HepG2 (cell line): ENCODE results near the gene RBM12. TPM values are rescaled to one million over a fixed set of nuclear protein-coding genes. Genes with fewer than 3 reads are reported as not detected.

Experiments used
- ARNT2 ChIP-seq: sonication (generic); formaldehyde crosslinking; IDR thresholded peaks from 2 replicates; pipeline ENCODE4 v1.8.0; 2022; ENCODE audit warnings: mild to moderate bottlenecking, low read depth, missing genetic modification reagents, moderate library complexity
- ARNTL ChIP-seq: sonication (generic); formaldehyde crosslinking; IDR thresholded peaks from 2 replicates; pipeline ENCODE4 v1.4.0; 2020; ENCODE audit warnings: mild to moderate bottlenecking, missing genetic modification reagents
- CEBPG ChIP-seq: IDR thresholded peaks from 2 replicates; pipeline ENCODE4 v1.6.1; 2016
- GABPA ChIP-seq, 2 experiments: IDR thresholded peaks; 2 replicates each; pipeline ENCODE4 v1.6.1; 2011 to 2016; ENCODE audit warnings: low read depth in 2 of 2, low read length in 1 of 2, missing biosample characterization in 1 of 2, missing genetic modification characterization in 1 of 2
- HNRNPH1 ChIP-seq: fragments of 200-400 bp; formaldehyde crosslinking; optimal IDR thresholded peaks from 2 replicates; pipeline ENCODE3; 2017; ENCODE audit warnings: mild to moderate bottlenecking, low read depth, low read length
- JARID2 ChIP-seq: sonication (generic); formaldehyde crosslinking; IDR thresholded peaks from 2 replicates; pipeline ENCODE4 v1.8.1; 2023; ENCODE audit warnings: missing genetic modification reagents, inconsistent platforms; ENCODE audit not compliant: insufficient replicate concordance
- JUN ChIP-seq: sonication (generic); formaldehyde crosslinking; IDR thresholded peaks from 2 replicates; pipeline ENCODE4 v1.4.0; 2020; ENCODE audit warnings: mild to moderate bottlenecking, missing genetic modification reagents
- KLF13 ChIP-seq: sonication (generic); formaldehyde crosslinking; IDR thresholded peaks from 2 replicates; pipeline ENCODE4 v1.4.0; 2020; ENCODE audit warnings: mild to moderate bottlenecking, missing genetic modification reagents
- RARA ChIP-seq: IDR thresholded peaks from 2 replicates; pipeline ENCODE4 v1.6.1; 2016; ENCODE audit warnings: missing genetic modification reagents, missing compliant biosample characterization
- RBAK ChIP-seq: sonication (generic); formaldehyde crosslinking; IDR thresholded peaks from 2 replicates; pipeline ENCODE4 v1.5.1; 2020; ENCODE audit warnings: mild to moderate bottlenecking, missing genetic modification reagents
- SMAD3 ChIP-seq: sonication (generic); formaldehyde crosslinking; IDR thresholded peaks from 2 replicates; pipeline ENCODE4 v1.4.0; 2020; ENCODE audit warnings: missing genetic modification reagents
- SMYD3 ChIP-seq: sonication (generic); formaldehyde crosslinking; IDR thresholded peaks from 2 replicates; pipeline ENCODE4 v1.8.1; 2023; ENCODE audit warnings: mild to moderate bottlenecking, missing genetic modification reagents
- STAG1 ChIP-seq: sonication (generic); formaldehyde crosslinking; IDR thresholded peaks from 2 replicates; pipeline ENCODE4 v1.4.0; 2020; ENCODE audit warnings: missing genetic modification reagents
- ZNF496 ChIP-seq: sonication (generic); formaldehyde crosslinking; IDR thresholded peaks from 2 replicates; pipeline ENCODE4 v1.8.1; 2023; ENCODE audit warnings: mild to moderate bottlenecking, moderate library complexity, missing genetic modification reagents; ENCODE audit not compliant: insufficient replicate concordance
- ZNF577 ChIP-seq: sonication (generic); formaldehyde crosslinking; IDR thresholded peaks from 2 replicates; pipeline ENCODE4 v1.4.0; 2020; ENCODE audit warnings: mild to moderate bottlenecking, low read depth, missing genetic modification reagents, borderline replicate concordance
- polyA plus RNA-seq, 8 experiments: library from polyadenylated mRNA; depleted of rRNA in 3 of 8; stranded (reverse) in 7 of 8; unstranded in 1 of 8; fragments of >200 nt; fragmentation: Illumina TruSeq in 4 of 8; extraction: Trizol in 4 of 8; gene quantifications; 2 replicates each; pipeline versions ENCODE4 v1.2.1 to v1.2.3, GENCODE V29; 2011 to 2016; ENCODE audit warnings: low read depth in 4 of 8, missing spikeins in 1 of 8, mixed read lengths in 1 of 8; ENCODE audit not compliant: insufficient read depth in 1 of 8
- total RNA-seq, 5 experiments: library from RNA; depleted of rRNA; stranded (reverse); fragments of >200 nt; fragmentation: Illumina TruSeq; extraction: Trizol; gene quantifications; 2 replicates each; pipeline ENCODE4 v1.2.3, GENCODE V29; 2016; ENCODE audit warnings: low read depth in 1 of 5
- TF ChIP-seq, protein P1 (sequence below): fragments of 450-650 bp; IDR thresholded peaks from 2 replicates; pipeline ENCODE4 v1.6.1; 2016
- TF ChIP-seq, protein P2 (sequence below): sonication (generic); formaldehyde crosslinking; IDR thresholded peaks from 2 replicates; pipeline ENCODE4 v1.9.0; 2021; ENCODE audit warnings: missing genetic modification reagents, borderline replicate concordance
- TF ChIP-seq, protein P3 (sequence below), 2 experiments: sonication (generic) in 1 of 2; formaldehyde crosslinking in 1 of 2; IDR thresholded peaks; 2 replicates each; pipeline versions ENCODE4 v1.4.0 to v1.6.1; 2016 to 2020; ENCODE audit warnings: borderline replicate concordance in 1 of 2, low read depth in 1 of 2, mild to moderate bottlenecking in 1 of 2, missing genetic modification reagents in 1 of 2
- TF ChIP-seq, protein P4 (sequence below): sonication (generic); formaldehyde crosslinking; IDR thresholded peaks from 2 replicates; pipeline ENCODE4 v1.5.0; 2020; ENCODE audit warnings: missing genetic modification reagents

RBM12 gene
- total and polyA plus RNA-seq, 2 of the 13 experiments (the other 11 are each of a cell fraction or from before 2014, with no cell fraction given) = 97.9 to 104 TPM

DNA sequence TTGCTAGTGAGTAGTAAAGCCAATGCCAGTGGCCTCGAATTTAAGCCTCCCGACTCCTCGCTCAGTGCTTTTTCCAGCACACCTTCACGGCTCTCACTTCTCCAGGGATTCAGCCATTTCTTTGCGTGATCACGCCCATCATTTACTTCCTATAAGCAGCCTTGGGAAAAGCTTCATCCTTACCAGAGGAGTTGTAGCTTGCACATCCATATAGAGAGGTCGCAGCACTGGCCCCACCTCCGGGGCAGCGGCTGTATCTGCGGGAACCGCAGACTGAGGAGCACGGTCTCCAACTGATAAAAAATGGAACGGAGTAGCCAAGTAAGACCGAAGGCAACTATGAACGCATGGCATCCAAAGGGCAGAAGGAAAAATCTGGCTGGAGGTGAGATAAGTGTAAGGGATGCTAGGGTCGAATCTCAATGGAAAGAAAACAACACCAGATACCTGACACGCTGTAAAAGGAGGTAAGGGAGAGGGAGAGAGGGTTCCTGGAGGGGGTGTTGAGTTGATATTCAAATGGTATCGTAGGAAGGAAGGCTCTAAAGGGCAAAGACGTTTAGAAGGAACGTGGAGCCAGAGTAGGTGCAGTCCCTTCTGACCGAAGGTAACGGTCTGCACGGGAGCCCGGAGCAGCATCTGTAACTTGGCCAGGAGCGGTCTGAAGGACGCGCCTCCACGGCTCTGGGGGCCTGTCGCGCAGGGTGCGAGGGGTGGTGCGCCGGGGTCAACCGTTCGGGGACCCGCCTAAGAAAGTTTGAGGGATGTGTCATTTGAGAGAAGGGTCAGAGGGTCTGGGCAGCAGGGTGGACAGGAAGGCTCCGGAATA, 33.8 kb upstream of the RBM12 start (continued):
- TF ChIP-seq HNRNPH1 (no peak), GABPA (IDR thresholded peaks at IDR 0.05; ENCODE audit: low read depth, low read length) (peak; percentile 22; the same call in 1 of the 2 replicates), GABPA (CRISPR knock-in tag; IDR thresholded peaks at IDR 0.05; ENCODE audit: low read depth) (peak; percentile 5; the same call in 1 of the 2 replicates), ARNT2 (CRISPR knock-in tag) (no peak), ZNF496 (CRISPR knock-in tag) (no peak), ZNF577 (CRISPR knock-in tag) (no peak), JUN (CRISPR knock-in tag) (peak; percentile 53; the same call in 1 of the 2 replicates), RBAK (no peak), RARA (no peak), ARNTL (CRISPR knock-in tag) (0 out of 2 replicates have a peak, but pooled peaks have one; percentile 45), JARID2 (CRISPR knock-in tag) (peak; percentile 10), KLF13 (CRISPR knock-in tag) (no peak), SMAD3 (CRISPR knock-in tag) (no peak; the same call in 1 of the 2 replicates), STAG1 (CRISPR knock-in tag) (no peak; the same call in 1 of the 2 replicates), CEBPG (CRISPR knock-in tag) (no peak), SMYD3 (CRISPR knock-in tag) (no peak)
- TF ChIP-seq, protein P1, sequence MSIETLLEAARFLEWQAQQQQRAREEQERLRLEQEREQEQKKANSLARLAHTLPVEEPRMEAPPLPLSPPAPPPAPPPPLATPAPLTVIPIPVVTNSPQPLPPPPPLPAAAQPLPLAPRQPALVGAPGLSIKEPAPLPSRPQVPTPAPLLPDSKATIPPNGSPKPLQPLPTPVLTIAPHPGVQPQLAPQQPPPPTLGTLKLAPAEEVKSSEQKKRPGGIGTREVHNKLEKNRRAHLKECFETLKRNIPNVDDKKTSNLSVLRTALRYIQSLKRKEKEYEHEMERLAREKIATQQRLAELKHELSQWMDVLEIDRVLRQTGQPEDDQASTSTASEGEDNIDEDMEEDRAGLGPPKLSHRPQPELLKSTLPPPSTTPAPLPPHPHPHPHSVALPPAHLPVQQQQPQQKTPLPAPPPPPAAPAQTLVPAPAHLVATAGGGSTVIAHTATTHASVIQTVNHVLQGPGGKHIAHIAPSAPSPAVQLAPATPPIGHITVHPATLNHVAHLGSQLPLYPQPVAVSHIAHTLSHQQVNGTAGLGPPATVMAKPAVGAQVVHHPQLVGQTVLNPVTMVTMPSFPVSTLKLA = peak; percentile 16; the same call in 1 of the 2 replicates
- TF ChIP-seq, protein P2, sequence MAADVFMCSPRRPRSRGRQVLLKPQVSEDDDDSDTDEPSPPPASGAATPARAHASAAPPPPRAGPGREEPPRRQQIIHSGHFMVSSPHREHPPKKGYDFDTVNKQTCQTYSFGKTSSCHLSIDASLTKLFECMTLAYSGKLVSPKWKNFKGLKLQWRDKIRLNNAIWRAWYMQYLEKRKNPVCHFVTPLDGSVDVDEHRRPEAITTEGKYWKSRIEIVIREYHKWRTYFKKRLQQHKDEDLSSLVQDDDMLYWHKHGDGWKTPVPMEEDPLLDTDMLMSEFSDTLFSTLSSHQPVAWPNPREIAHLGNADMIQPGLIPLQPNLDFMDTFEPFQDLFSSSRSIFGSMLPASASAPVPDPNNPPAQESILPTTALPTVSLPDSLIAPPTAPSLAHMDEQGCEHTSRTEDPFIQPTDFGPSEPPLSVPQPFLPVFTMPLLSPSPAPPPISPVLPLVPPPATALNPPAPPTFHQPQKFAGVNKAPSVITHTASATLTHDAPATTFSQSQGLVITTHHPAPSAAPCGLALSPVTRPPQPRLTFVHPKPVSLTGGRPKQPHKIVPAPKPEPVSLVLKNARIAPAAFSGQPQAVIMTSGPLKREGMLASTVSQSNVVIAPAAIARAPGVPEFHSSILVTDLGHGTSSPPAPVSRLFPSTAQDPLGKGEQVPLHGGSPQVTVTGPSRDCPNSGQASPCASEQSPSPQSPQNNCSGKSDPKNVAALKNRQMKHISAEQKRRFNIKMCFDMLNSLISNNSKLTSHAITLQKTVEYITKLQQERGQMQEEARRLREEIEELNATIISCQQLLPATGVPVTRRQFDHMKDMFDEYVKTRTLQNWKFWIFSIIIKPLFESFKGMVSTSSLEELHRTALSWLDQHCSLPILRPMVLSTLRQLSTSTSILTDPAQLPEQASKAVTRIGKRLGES (CRISPR knock-in tag) = no peak
- TF ChIP-seq, protein P3, sequence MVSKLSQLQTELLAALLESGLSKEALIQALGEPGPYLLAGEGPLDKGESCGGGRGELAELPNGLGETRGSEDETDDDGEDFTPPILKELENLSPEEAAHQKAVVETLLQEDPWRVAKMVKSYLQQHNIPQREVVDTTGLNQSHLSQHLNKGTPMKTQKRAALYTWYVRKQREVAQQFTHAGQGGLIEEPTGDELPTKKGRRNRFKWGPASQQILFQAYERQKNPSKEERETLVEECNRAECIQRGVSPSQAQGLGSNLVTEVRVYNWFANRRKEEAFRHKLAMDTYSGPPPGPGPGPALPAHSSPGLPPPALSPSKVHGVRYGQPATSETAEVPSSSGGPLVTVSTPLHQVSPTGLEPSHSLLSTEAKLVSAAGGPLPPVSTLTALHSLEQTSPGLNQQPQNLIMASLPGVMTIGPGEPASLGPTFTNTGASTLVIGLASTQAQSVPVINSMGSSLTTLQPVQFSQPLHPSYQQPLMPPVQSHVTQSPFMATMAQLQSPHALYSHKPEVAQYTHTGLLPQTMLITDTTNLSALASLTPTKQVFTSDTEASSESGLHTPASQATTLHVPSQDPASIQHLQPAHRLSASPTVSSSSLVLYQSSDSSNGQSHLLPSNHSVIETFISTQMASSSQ (IDR thresholded peaks at IDR 0.05; ENCODE audit: low read depth) = no peak
- TF ChIP-seq, protein P3 (CRISPR knock-in tag; IDR thresholded peaks at IDR 0.05; ENCODE audit: borderline replicate concordance) = peak; percentile 25; the same call in 1 of the 2 replicates
- TF ChIP-seq, protein P4, sequence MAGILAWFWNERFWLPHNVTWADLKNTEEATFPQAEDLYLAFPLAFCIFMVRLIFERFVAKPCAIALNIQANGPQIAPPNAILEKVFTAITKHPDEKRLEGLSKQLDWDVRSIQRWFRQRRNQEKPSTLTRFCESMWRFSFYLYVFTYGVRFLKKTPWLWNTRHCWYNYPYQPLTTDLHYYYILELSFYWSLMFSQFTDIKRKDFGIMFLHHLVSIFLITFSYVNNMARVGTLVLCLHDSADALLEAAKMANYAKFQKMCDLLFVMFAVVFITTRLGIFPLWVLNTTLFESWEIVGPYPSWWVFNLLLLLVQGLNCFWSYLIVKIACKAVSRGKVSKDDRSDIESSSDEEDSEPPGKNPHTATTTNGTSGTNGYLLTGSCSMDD (CRISPR knock-in tag) = peak; percentile 47; the same call in 1 of the 2 replicates
